Measurements from ENCODE around the gene ASB18. TPM values are rescaled to one million over a fixed set of nuclear protein-coding genes. Genes with fewer than 3 reads are reported as not detected.

The ASB18 gene
- total and polyA plus RNA-seq, 2 experiments from 2014 or later = not detected

GRCh38 chr2:236311286-236311685 is 47.1 kb upstream of the ASB18 start:
- TF ChIP-seq ZNF462 (CRISPR knock-in tag; IDR thresholded peaks at IDR 0.05) (no peak), ZNF331 (CRISPR knock-in tag; IDR thresholded peaks at IDR 0.05; ENCODE audit: low read depth) (no peak), CTCF (conservative IDR thresholded peaks at IDR 0.05; ENCODE audit: low read depth in 2 of 2) (no peak), EZH2phosphoT487 (IDR thresholded peaks at IDR 0.05; ENCODE audit: unreplicated experiment) (no peak), ETS1 (IDR thresholded peaks at IDR 0.05) (no peak), EZH2 (IDR thresholded peaks at IDR 0.05; ENCODE audit: low read depth, unreplicated experiment) (no peak), JUNB (IDR thresholded peaks at IDR 0.05; ENCODE audit: unreplicated experiment) (no peak), REST (IDR thresholded peaks at IDR 0.05; ENCODE audit: unreplicated experiment) (no peak), POLR2AphosphoS5 (IDR thresholded peaks at IDR 0.05; ENCODE audit: low read depth) (no peak), NANOG (IDR thresholded peaks at IDR 0.05; ENCODE audit: borderline replicate concordance) (no peak), ZNF114 (CRISPR knock-in tag; IDR thresholded peaks at IDR 0.05) (no peak), STAT1 (IDR thresholded peaks at IDR 0.05; ENCODE audit: unreplicated experiment) (no peak), CREB1 (CRISPR knock-in tag; IDR thresholded peaks at IDR 0.05; ENCODE audit: low read depth) (no peak)

More at GRCh38 chr2:236311286-236311685, 47.1 kb upstream of the ASB18 start:
- H3F3A ChIP-seq (replicated peaks; ENCODE audit: low read depth) = no peaks in the 10 kb centered on the region
- H3K27me3 Mint-ChIP-seq (ENCODE audit: insufficient read depth, low read depth, poor library complexity) = peaks cover 3% of the 10 kb centered on the region
- H4K20me1 ChIP-seq (replicated peaks; ENCODE audit: insufficient read depth) = no peaks in the 10 kb centered on the region
- no peaks in the 10 kb centered on the region for H3K79me2 ChIP-seq (replicated peaks; ENCODE audit: insufficient read depth)
- H2AFZ ChIP-seq = no peak overlapping the region
- ATAC-seq = no peak
- no peaks in the 10 kb centered on the region for H3K9me2 ChIP-seq (ENCODE audit: insufficient read depth)
- no peaks in the 10 kb centered on the region for H3K36me3 Mint-ChIP-seq (ENCODE audit: low read depth)
- peaks cover 16% of the 10 kb centered on the region for H3K4me1 Mint-ChIP-seq
- H3K9me3 Mint-ChIP-seq = peaks cover 2% of the 10 kb centered on the region; the same call in 1 of the 3 replicates
- peaks cover 14% of the 10 kb centered on the region for H3K4me1 ChIP-seq (ENCODE audit: insufficient read depth)
- H3K36me3 ChIP-seq (ENCODE audit: insufficient read depth) = no peaks in the 10 kb centered on the region
- H3K27ac ChIP-seq (ENCODE audit: low read depth) = no peak overlapping the region
- no peak for DNase-seq (ENCODE audit: low spot score)
- H3K27ac Mint-ChIP-seq = 0 out of 2 replicates have a peak overlapping the region, but pooled peaks have one; percentile 36
- H3K4me3 ChIP-seq = no peak overlapping the region
- H3K27me3 ChIP-seq (ENCODE audit: insufficient read depth) = no peaks in the 10 kb centered on the region
- no peak overlapping the region for H3K4me3 Mint-ChIP-seq
- H3K4me2 ChIP-seq = no peak overlapping the region

All from GM23338 (cell line).